ENCODE data around the gene SCARF2.

The SCARF2 gene

GRCh38 chr22:20430720-20431510 is 6.7 kb downstream of the SCARF2 start:
- peak overlapping the region; percentile 7; the same call in 1 of the 2 replicates for H3K9ac ChIP-seq (ENCODE audit: low read depth, low read length)
- H3K9me3 ChIP-seq (ENCODE audit: control insufficient read depth, insufficient read depth, low read length), result no peaks in the 10 kb centered on the region
- peaks cover 6% of the 10 kb centered on the region; the same call in 1 of the 2 replicates for H3K4me1 ChIP-seq (ENCODE audit: insufficient read depth, low read length)
- no peaks in the 10 kb centered on the region for H3K36me3 ChIP-seq (ENCODE audit: insufficient read depth, low read length)

- Histone ChIP-seq H3K36me3 (ENCODE audit: insufficient read depth, low read length) (no peaks in the 10 kb centered on the region), H3K4me1 (ENCODE audit: insufficient read depth, low read length) (no peaks in the 10 kb centered on the region; the same call in 1 of the 2 replicates), H3K9me3 (ENCODE audit: control insufficient read depth, insufficient read depth, low read length) (no peaks in the 10 kb centered on the region), H3K9ac (ENCODE audit: low read depth, low read length) (peak overlapping the region; percentile 47; the same call in 1 of the 2 replicates)
Measured at GRCh38 chr22:20430101-20430719, 7.4 kb downstream of the SCARF2 start.

- peaks cover under 1% of the 10 kb centered on the region; the same call in 1 of the 2 replicates for H3K4me1 ChIP-seq (ENCODE audit: insufficient read depth, low read length)
- H3K36me3 ChIP-seq (ENCODE audit: insufficient read depth, low read length), result no peaks in the 10 kb centered on the region
- H3K9me3 ChIP-seq (ENCODE audit: control insufficient read depth, insufficient read depth, low read length), result no peaks in the 10 kb centered on the region
- peak overlapping the region; percentile 47; the same call in 1 of the 2 replicates for H3K9ac ChIP-seq (ENCODE audit: low read depth, low read length)
Measured at GRCh38 chr22:20429254-20430100, 8.1 kb downstream of the SCARF2 start.

GRCh38 chr22:20428496-20429253 is 8.9 kb downstream of the SCARF2 start:
- Histone ChIP-seq H3K4me1 (ENCODE audit: insufficient read depth, low read length) (peaks cover 8% of the 10 kb centered on the region; the same call in 1 of the 2 replicates), H3K9me3 (ENCODE audit: control insufficient read depth, insufficient read depth, low read length) (no peaks in the 10 kb centered on the region), H3K9ac (ENCODE audit: low read depth, low read length) (peak overlapping the region; percentile 3; the same call in 1 of the 2 replicates), H3K36me3 (ENCODE audit: insufficient read depth, low read length) (no peaks in the 10 kb centered on the region)

GRCh38 chr22:20427945-20428417 is 9.6 kb downstream of the SCARF2 start:
- Histone ChIP-seq H3K36me3 (ENCODE audit: insufficient read depth, low read length) (no peaks in the 10 kb centered on the region), H3K4me1 (ENCODE audit: insufficient read depth, low read length) (peaks cover 12% of the 10 kb centered on the region; the same call in 1 of the 2 replicates), H3K9me3 (ENCODE audit: control insufficient read depth, insufficient read depth, low read length) (no peaks in the 10 kb centered on the region), H3K9ac (ENCODE audit: low read depth, low read length) (no peak overlapping the region)

- Histone ChIP-seq H3K36me3 (ENCODE audit: insufficient read depth, low read length) (no peaks in the 10 kb centered on the region), H3K9ac (ENCODE audit: low read depth, low read length) (no peak overlapping the region), H3K4me1 (ENCODE audit: insufficient read depth, low read length) (peaks cover 12% of the 10 kb centered on the region; the same call in 1 of the 2 replicates), H3K9me3 (ENCODE audit: control insufficient read depth, insufficient read depth, low read length) (no peaks in the 10 kb centered on the region)
Measured at GRCh38 chr22:20427104-20427944, 10.3 kb downstream of the SCARF2 start.

- H3K9me3 ChIP-seq (ENCODE audit: control insufficient read depth, insufficient read depth, low read length), result no peaks in the 10 kb centered on the region
- no peaks in the 10 kb centered on the region for H3K36me3 ChIP-seq (ENCODE audit: insufficient read depth, low read length)
- peaks cover 12% of the 10 kb centered on the region; the same call in 1 of the 2 replicates for H3K4me1 ChIP-seq (ENCODE audit: insufficient read depth, low read length)
- no peak overlapping the region for H3K9ac ChIP-seq (ENCODE audit: low read depth, low read length)
Measured at GRCh38 chr22:20426259-20426615, 11.4 kb downstream of the SCARF2 start.

GRCh38 chr22:20425566-20426258 is 11.9 kb downstream of the SCARF2 start:
- no peak overlapping the region for H3K9ac ChIP-seq (ENCODE audit: low read depth, low read length)

GRCh38 chr22:20424932-20425565 is 12.6 kb downstream of the SCARF2 start:
- H3K36me3 ChIP-seq (ENCODE audit: insufficient read depth, low read length), result no peaks in the 10 kb centered on the region
- H3K9me3 ChIP-seq (ENCODE audit: control insufficient read depth, insufficient read depth, low read length), result no peaks in the 10 kb centered on the region
- H3K9ac ChIP-seq (ENCODE audit: low read depth, low read length), result no peak overlapping the region
- peaks cover 12% of the 10 kb centered on the region; the same call in 1 of the 2 replicates for H3K4me1 ChIP-seq (ENCODE audit: insufficient read depth, low read length)

More at GRCh38 chr22:20425566-20426258, 11.9 kb downstream of the SCARF2 start:
- Histone ChIP-seq H3K36me3 (ENCODE audit: insufficient read depth, low read length) (no peaks in the 10 kb centered on the region), H3K9me3 (ENCODE audit: control insufficient read depth, insufficient read depth, low read length) (no peaks in the 10 kb centered on the region), H3K4me1 (ENCODE audit: insufficient read depth, low read length) (peaks cover 12% of the 10 kb centered on the region; the same call in 1 of the 2 replicates)

- no peaks in the 10 kb centered on the region for H3K9me3 ChIP-seq (ENCODE audit: control insufficient read depth, insufficient read depth, low read length)
- H3K36me3 ChIP-seq (ENCODE audit: insufficient read depth, low read length), result no peaks in the 10 kb centered on the region
- H3K4me1 ChIP-seq (ENCODE audit: insufficient read depth, low read length), result peaks cover 12% of the 10 kb centered on the region; the same call in 1 of the 2 replicates
- no peak overlapping the region for H3K9ac ChIP-seq (ENCODE audit: low read depth, low read length)
Measured at GRCh38 chr22:20424568-20424931, 13.1 kb downstream of the SCARF2 start.

- no peaks in the 10 kb centered on the region for H3K9me3 ChIP-seq (ENCODE audit: control insufficient read depth, insufficient read depth, low read length)
- no peaks in the 10 kb centered on the region for H3K36me3 ChIP-seq (ENCODE audit: insufficient read depth, low read length)
- peaks cover 12% of the 10 kb centered on the region; the same call in 1 of the 2 replicates for H3K4me1 ChIP-seq (ENCODE audit: insufficient read depth, low read length)
- H3K9ac ChIP-seq (ENCODE audit: low read depth, low read length), result no peak overlapping the region
Measured at GRCh38 chr22:20423906-20424551, 13.6 kb downstream of the SCARF2 start.

Measured in ES-I3 (cell line).